ENCODE results near the gene SSR2.
A peak's percentile ranks its signal among the peaks of the same experiment; 100 is the strongest.

SSR2 gene

GRCh38 chr1:155971910-155972809 is 48.6 kb downstream of the SSR2 start:
- TF ChIP-seq CTCF (conservative IDR thresholded peaks at IDR 0.05; ENCODE audit: low read depth, low read length), result no peak
- peaks cover 64% of the 10 kb centered on the region for H3K4me1 ChIP-seq (ENCODE audit: low read depth, poor library complexity, severe bottlenecking)
- H3K9ac ChIP-seq, result no peak overlapping the region
- no peak overlapping the region for H2AFZ ChIP-seq (ENCODE audit: low read depth)
- H3K4me2 ChIP-seq, result peak overlapping the region; percentile 7; the same call in 1 of the 2 replicates
- H3K36me3 ChIP-seq (ENCODE audit: insufficient read depth), result peaks cover 23% of the 10 kb centered on the region; the same call in 1 of the 2 replicates
- no peak overlapping the region; the same call in 1 of the 2 replicates for H3K27ac ChIP-seq
- peaks cover 70% of the 10 kb centered on the region for H4K20me1 ChIP-seq (ENCODE audit: insufficient read depth)
- no peaks in the 10 kb centered on the region for H3K27me3 ChIP-seq (ENCODE audit: insufficient read depth, low read depth)
- H3K4me3 ChIP-seq (IDR thresholded peaks at IDR 0.05; ENCODE audit: insufficient read depth, low read depth, low read length), result no peak overlapping the region
- H3K79me2 ChIP-seq (ENCODE audit: insufficient read depth, low read depth), result peaks cover 99% of the 10 kb centered on the region

GRCh38 chr1:155970531-155971167 is 50.1 kb downstream of the SSR2 start:
- peaks cover 55% of the 10 kb centered on the region for H3K4me1 ChIP-seq (ENCODE audit: low read depth, poor library complexity, severe bottlenecking)
- peaks cover 67% of the 10 kb centered on the region for H4K20me1 ChIP-seq (ENCODE audit: insufficient read depth)
- no peak overlapping the region for H3K4me2 ChIP-seq
- peaks cover 34% of the 10 kb centered on the region; the same call in 1 of the 2 replicates for H3K36me3 ChIP-seq (ENCODE audit: insufficient read depth)
- no peaks in the 10 kb centered on the region for H3K27me3 ChIP-seq (ENCODE audit: insufficient read depth, low read depth)
- TF ChIP-seq CTCF (conservative IDR thresholded peaks at IDR 0.05; ENCODE audit: low read depth, low read length), result no peak
- no peak overlapping the region for H3K9ac ChIP-seq
- no peak overlapping the region; the same call in 1 of the 2 replicates for H3K27ac ChIP-seq
- H3K4me3 ChIP-seq (IDR thresholded peaks at IDR 0.05; ENCODE audit: insufficient read depth, low read depth, low read length), result no peak overlapping the region
- H3K79me2 ChIP-seq (ENCODE audit: insufficient read depth, low read depth), result peaks cover 95% of the 10 kb centered on the region
- no peak overlapping the region for H2AFZ ChIP-seq (ENCODE audit: low read depth)

GRCh38 chr1:155969377-155969791 is 51.4 kb downstream of the SSR2 start:
- no peak overlapping the region for H3K4me2 ChIP-seq
- no peak for TF ChIP-seq CTCF (conservative IDR thresholded peaks at IDR 0.05; ENCODE audit: low read depth, low read length)
- H3K79me2 ChIP-seq (ENCODE audit: insufficient read depth, low read depth), result peaks cover 90% of the 10 kb centered on the region
- H3K4me1 ChIP-seq (ENCODE audit: low read depth, poor library complexity, severe bottlenecking), result peaks cover 43% of the 10 kb centered on the region
- H3K9ac ChIP-seq, result no peak overlapping the region
- no peak overlapping the region for H3K4me3 ChIP-seq (IDR thresholded peaks at IDR 0.05; ENCODE audit: insufficient read depth, low read depth, low read length)
- H3K27ac ChIP-seq, result no peak overlapping the region; the same call in 1 of the 2 replicates
- H3K36me3 ChIP-seq (ENCODE audit: insufficient read depth), result peaks cover 46% of the 10 kb centered on the region
- no peak overlapping the region for H2AFZ ChIP-seq (ENCODE audit: low read depth)
- no peaks in the 10 kb centered on the region for H3K27me3 ChIP-seq (ENCODE audit: insufficient read depth, low read depth)
- peaks cover 54% of the 10 kb centered on the region for H4K20me1 ChIP-seq (ENCODE audit: insufficient read depth)

- Histone ChIP-seq H3K27ac (no peak overlapping the region), H3K4me1 (ENCODE audit: low read depth, poor library complexity, severe bottlenecking) (peaks cover 36% of the 10 kb centered on the region), H3K27me3 (ENCODE audit: insufficient read depth, low read depth) (no peaks in the 10 kb centered on the region), H3K4me3 (IDR thresholded peaks at IDR 0.05; ENCODE audit: insufficient read depth, low read depth, low read length) (no peak overlapping the region), H3K36me3 (ENCODE audit: insufficient read depth) (peaks cover 48% of the 10 kb centered on the region), H3K79me2 (ENCODE audit: insufficient read depth, low read depth) (peaks cover 83% of the 10 kb centered on the region), H4K20me1 (ENCODE audit: insufficient read depth) (peaks cover 47% of the 10 kb centered on the region), H2AFZ (ENCODE audit: low read depth) (no peak overlapping the region), H3K9ac (no peak overlapping the region), H3K4me2 (no peak overlapping the region)
- TF ChIP-seq CTCF (conservative IDR thresholded peaks at IDR 0.05; ENCODE audit: low read depth, low read length), result no peak
These were observed 52.1 kb downstream of the SSR2 start for GRCh38 chr1:155968670-155969069.
